G401 (cell line): ENCODE results near the gene DHODH. TPM values are rescaled to one million over a fixed set of nuclear protein-coding genes. Genes with fewer than 3 reads are reported as not detected.

Source experiments
- DNase-seq: peaks from one replicate; pipeline ENCODE4 v3.0.0-alpha.2; 2015; ENCODE audit warnings: low spot score
- in situ Hi-C: cut with HindIII; loops from 2 replicates; pipeline ENCODE4 v1.10.0; 2016; ENCODE audit warnings: low sequenced_read_pairs, mixed read lengths
- total RNA-seq: library from RNA; depleted of rRNA; stranded (reverse); fragments of >200 nt; shearing (Covaris generic); gene quantifications from 2 replicates; pipeline ENCODE4 v1.2.3, GENCODE V29; 2014

DHODH gene
- total RNA-seq, 1 experiment from 2014 or later, result 24.5 TPM

- no peak for DNase-seq
- in situ Hi-C loops, result no loop called here
These were observed 4.1 kb downstream of the DHODH start for GRCh38 chr16:72012607-72013006.

- in situ Hi-C loops, result no loop called here
- no peak for DNase-seq
These were observed 4.8 kb downstream of the DHODH start for GRCh38 chr16:72013389-72013788.

GRCh38 chr16:72013888-72014581, 5.5 kb downstream of the DHODH start:
- no peak for DNase-seq
- in situ Hi-C loops, result no loop called here

- in situ Hi-C loops, result no loop called here
- DNase-seq, result no peak
These were observed 6.1 kb downstream of the DHODH start for GRCh38 chr16:72014675-72015074.

- no peak for DNase-seq
- in situ Hi-C loops, result no loop called here
These were observed 6.6 kb downstream of the DHODH start for GRCh38 chr16:72015124-72015523.

GRCh38 chr16:72018470-72018869, 9.9 kb downstream of the DHODH start:
- DNase-seq, result no peak
- in situ Hi-C loops, result no loop called here

GRCh38 chr16:72021043-72021442, 12.5 kb downstream of the DHODH start:
- no peak for DNase-seq
- in situ Hi-C loops, result no loop called here

GRCh38 chr16:72022127-72022526, 13.6 kb downstream of the DHODH start:
- in situ Hi-C loops, result no loop called here
- no peak for DNase-seq

GRCh38 chr16:72023962-72024361, 15.4 kb downstream of the DHODH start:
- in situ Hi-C loops, result no loop called here
- DNase-seq, result no peak

- DNase-seq, result no peak
- in situ Hi-C loops, result no loop called here
These were observed 16.4 kb downstream of the DHODH start for GRCh38 chr16:72024862-72025382.

GRCh38 chr16:72025404-72026114, 17.0 kb downstream of the DHODH start:
- peak; percentile 4 for DNase-seq
- in situ Hi-C loops, result no loop called here

GRCh38 chr16:72027669-72028378, 19.3 kb downstream of the DHODH start:
- DNase-seq, result no peak
- in situ Hi-C loops, result no loop called here

- DNase-seq, result no peak
- in situ Hi-C loops, result no loop called here
These were observed 21.2 kb downstream of the DHODH start for GRCh38 chr16:72029567-72030271.

GRCh38 chr16:72033437-72033836, 24.9 kb downstream of the DHODH start:
- no peak for DNase-seq
- in situ Hi-C loops, result no loop called here

- in situ Hi-C loops, result no loop called here
- no peak for DNase-seq
These were observed 27.6 kb downstream of the DHODH start for GRCh38 chr16:72036098-72036497.

- no peak for DNase-seq
- in situ Hi-C loops, result no loop called here
These were observed 33.7 kb downstream of the DHODH start for GRCh38 chr16:72042157-72042660.

GRCh38 chr16:72043058-72043457, 34.5 kb downstream of the DHODH start:
- in situ Hi-C loops, result no loop called here

GRCh38 chr16:72043539-72043938, 35.0 kb downstream of the DHODH start:
- no peak for DNase-seq

More at GRCh38 chr16:72043058-72043457, 34.5 kb downstream of the DHODH start:
- no peak for DNase-seq

GRCh38 chr16:72044296-72044695, 35.8 kb downstream of the DHODH start:
- in situ Hi-C loops, result no loop called here
- DNase-seq, result no peak

More at GRCh38 chr16:72043539-72043938, 35.0 kb downstream of the DHODH start:
- in situ Hi-C loops, result no loop called here
